GM18861 (cell line): ENCODE data around the gene SLC6A11.

Experiments
- ATAC-seq: cut with Tn5 transposase; IDR thresholded peaks from one replicate; pipeline ENCODE4 v1.9.1; 2021; ENCODE audit not compliant: unreplicated experiment

Gene SLC6A11

GRCh38 chr3:10816019-10816862, at the start of gene SLC6A11:
Gene SLC6A11, plus strand, starts transcription at chr3:10816228. Its CDS starts 38 bp downstream, at chr3:10816266.
- ATAC-seq, result no peak

GRCh38 chr3:10768708-10769394, 47.2 kb upstream of the SLC6A11 start:
- no peak for ATAC-seq

DNA sequence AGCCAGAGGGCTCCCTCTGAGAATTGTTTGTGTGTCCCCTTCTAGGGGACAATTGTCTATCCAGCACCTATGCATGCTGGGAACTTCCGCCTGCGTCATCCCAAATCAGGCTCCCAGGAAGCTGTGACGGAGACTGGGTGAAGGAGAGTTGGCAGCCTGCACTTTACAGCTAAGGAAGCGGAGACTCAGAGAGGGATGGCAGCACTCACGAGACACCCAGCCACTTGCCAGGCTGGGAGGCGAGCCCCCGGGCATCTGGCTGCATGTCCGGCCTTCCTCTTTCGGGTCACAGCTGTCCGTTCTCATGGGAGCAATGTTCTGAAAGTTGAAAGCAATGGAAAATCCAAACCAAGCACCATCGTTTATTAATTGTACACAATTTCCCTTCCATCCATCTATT, 45.5 kb upstream of the SLC6A11 start:
- no peak for ATAC-seq

DNA sequence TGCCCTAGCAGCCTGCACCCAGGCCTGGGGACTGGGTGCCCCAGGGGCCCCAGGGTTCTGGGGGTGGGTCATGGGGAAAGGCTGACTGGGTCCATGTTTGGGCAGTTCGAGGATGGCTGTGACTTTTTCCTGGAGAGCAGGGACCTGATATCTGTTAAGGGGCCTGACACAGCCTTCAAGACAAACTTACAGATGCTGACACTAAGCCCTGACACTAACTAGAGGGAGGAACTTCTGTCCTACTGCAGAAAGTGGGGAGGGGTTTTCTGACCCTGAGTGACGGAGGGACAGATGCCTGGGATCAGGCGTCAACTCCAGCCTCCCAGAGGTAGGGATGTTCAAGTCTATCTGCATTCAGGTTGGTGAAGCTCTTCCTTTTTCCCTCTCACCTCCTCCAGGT, 45.0 kb upstream of the SLC6A11 start:
- ATAC-seq, result no peak

GRCh38 chr3:10771486-10772270, 44.4 kb upstream of the SLC6A11 start:
- no peak for ATAC-seq

DNA sequence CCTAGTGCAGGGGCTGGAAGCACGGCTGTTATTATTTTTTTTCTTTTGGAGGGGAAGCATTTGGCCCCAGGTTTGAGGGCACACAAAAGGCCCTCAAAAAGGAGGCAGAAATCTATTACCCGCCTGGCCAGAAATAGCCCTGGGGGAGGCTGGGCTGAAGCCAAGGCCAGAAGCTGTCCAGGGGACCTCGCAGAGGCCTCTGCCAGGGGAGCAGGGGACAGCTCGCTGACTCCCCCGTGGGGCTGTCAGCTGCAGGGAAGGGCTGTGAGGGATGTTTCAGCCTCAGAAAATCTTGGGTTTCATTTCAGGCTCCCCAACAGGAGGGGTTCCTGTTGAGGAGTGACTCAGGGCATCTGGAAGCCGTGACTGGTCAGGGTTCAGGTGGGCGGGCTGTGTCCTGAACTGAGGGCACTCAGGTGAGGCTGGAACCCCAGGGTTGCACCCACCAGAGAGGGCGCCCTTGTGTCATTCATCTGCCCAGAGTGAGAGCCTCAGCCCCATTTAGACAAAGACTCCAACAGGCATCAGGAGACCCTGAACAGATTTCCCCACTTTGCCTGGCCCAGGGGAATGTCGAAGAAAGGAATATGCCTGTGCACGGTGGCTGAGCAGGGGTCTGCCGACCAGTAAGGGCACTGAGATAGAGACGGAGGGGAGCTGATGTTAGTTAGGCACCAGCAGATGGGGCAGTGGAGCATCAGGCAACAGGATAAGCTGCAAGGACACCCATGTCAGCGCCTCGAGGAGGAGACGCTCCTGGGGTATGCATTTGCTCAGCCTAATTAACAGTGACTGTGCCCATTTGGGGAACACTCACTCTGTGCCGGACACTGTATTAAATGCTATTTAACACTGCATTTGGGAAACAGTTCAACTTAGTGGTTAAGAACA, 43.5 kb upstream of the SLC6A11 start:
- ATAC-seq, result no peak

DNA sequence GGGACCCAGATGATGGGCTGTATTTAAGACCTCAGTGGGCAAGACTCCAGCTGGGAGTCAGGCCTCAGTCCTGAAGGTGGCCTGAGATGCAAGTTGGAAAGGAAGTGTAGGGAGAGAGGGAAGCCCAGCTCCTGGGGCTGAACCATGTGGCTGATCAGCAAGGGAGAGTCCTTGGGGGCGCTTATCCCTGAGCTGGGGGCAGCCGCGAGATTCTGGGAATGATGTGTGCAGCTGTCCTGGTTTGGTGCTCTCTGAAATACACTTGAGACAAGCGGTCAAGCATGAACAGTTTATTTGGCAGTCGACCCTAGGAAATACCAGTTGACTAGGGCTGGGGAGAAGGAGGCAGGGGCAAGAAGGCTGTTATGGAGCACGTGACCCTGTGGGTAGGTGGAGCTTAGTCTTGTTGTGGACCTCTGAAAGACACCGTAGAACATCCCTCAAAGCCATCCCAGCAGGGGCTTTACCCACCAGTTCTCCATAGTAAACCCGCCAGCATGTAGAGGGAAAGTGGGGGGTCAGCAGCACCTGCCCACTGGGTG, 41.8 kb upstream of the SLC6A11 start:
- ATAC-seq, result no peak

GRCh38 chr3:10774825-10775224, 41.2 kb upstream of the SLC6A11 start:
- ATAC-seq, result no peak

- no peak for ATAC-seq
These were observed 40.8 kb upstream of the SLC6A11 start for GRCh38 chr3:10775259-10775658.

DNA sequence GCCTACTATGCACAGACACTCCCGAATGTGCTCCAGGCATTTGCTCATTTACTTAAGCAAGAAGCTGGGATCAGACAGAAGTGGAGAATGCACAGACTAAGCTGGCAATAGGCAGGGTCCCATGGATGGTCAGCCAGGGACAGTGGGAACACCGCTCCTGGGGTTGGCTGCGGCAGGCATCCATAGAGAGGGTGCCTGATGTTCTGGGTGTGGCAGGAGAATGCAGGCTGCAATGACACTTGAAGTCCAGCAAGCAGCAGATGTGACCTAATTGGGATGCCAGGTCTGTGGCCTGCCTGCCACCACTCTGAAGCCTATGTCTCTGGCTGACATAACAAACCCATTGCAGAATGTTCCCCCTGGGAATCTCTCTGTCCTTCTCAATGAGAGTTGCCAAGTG, 40.2 kb upstream of the SLC6A11 start:
- no peak for ATAC-seq

DNA sequence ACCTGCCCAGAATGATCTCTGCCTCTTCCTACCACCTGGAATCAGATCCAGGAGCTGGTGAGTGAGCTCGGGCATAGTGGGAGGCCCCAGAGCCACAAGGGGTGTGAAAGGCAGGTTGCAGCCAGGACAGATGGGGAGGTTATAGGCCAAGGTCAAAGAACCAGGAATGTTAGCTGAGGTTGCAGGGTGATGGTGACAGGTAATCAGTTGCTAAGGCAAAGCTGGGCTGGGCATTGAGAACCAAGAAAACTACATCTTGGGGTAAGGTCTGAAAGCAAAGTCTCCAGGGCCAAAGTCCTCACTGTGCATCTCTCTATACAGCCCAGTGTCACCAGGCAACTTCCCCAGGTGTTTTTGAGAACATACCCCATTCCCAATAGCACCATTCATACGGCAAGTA, 38.4 kb upstream of the SLC6A11 start:
- no peak for ATAC-seq

- ATAC-seq, result no peak
These were observed 37.3 kb upstream of the SLC6A11 start for GRCh38 chr3:10778492-10779292.

GRCh38 chr3:10779293-10779805, 36.7 kb upstream of the SLC6A11 start:
- no peak for ATAC-seq

GRCh38 chr3:10780243-10780642, 35.8 kb upstream of the SLC6A11 start:
- ATAC-seq, result no peak

DNA sequence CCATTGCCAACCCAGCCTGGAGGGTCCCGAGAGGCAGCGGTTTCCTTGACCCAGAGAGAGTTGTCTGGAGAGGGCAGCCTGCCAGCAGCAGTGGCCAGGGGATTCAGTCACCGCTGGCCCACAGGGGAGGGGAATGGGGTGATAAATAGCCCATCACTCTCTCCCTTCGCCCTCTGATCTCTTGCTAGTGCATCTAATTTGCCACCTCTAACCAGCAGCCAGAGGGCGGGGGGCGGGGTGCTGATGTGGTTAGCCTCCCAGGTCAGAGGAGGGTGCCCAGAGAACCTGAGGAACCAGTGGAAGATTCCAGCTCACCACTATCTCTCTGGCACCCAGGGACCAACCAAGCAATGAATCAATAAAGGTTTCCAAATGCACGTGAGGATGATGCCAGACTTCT, 35.1 kb upstream of the SLC6A11 start:
- ATAC-seq, result no peak

GRCh38 chr3:10781981-10782380, 34.0 kb upstream of the SLC6A11 start:
- no peak for ATAC-seq

GRCh38 chr3:10783360-10784351, 32.4 kb upstream of the SLC6A11 start:
- no peak for ATAC-seq

- ATAC-seq, result no peak
These were observed 29.4 kb upstream of the SLC6A11 start for GRCh38 chr3:10786640-10787039.
